T-helper 1 cell treated with Interleukin-12 subunit alpha and Interleukin-12 subunit beta and Interleukin-4 antibody, amounts not matched to agents 30 μg/mL and 1 μg/mL, for 36 hours (primary cell): ENCODE results near the gene OXNAD1.

Experiments
- H3K27ac Mint-ChIP-seq: one replicate; pipeline ENCODE4 v1.8.0; 2021; ENCODE audit warnings: mild to moderate bottlenecking, mixed read lengths
- H3K27me3 Mint-ChIP-seq: one replicate; pipeline ENCODE4 v1.8.0; 2021; ENCODE audit warnings: low read depth, mixed read lengths
- H3K36me3 Mint-ChIP-seq: one replicate; pipeline ENCODE4 v1.8.0; 2021; ENCODE audit warnings: low read depth, mixed read lengths
- H3K4me1 Mint-ChIP-seq: one replicate; pipeline ENCODE4 v1.8.0; 2021; ENCODE audit warnings: low read depth, mixed read lengths
- H3K4me3 Mint-ChIP-seq: one replicate; pipeline ENCODE4 v1.8.0; 2021; ENCODE audit warnings: mild to moderate bottlenecking, moderate library complexity, mixed read lengths
- H3K9me3 Mint-ChIP-seq: one replicate; pipeline ENCODE4 v1.8.0; 2021; ENCODE audit warnings: mixed read lengths

OXNAD1 gene, protein sequence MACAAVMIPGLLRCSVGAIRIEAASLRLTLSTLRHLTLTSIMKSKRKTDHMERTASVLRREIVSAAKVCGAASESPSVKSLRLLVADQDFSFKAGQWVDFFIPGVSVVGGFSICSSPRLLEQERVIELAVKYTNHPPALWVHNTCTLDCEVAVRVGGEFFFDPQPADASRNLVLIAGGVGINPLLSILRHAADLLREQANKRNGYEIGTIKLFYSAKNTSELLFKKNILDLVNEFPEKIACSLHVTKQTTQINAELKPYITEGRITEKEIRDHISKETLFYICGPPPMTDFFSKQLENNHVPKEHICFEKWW

DNA sequence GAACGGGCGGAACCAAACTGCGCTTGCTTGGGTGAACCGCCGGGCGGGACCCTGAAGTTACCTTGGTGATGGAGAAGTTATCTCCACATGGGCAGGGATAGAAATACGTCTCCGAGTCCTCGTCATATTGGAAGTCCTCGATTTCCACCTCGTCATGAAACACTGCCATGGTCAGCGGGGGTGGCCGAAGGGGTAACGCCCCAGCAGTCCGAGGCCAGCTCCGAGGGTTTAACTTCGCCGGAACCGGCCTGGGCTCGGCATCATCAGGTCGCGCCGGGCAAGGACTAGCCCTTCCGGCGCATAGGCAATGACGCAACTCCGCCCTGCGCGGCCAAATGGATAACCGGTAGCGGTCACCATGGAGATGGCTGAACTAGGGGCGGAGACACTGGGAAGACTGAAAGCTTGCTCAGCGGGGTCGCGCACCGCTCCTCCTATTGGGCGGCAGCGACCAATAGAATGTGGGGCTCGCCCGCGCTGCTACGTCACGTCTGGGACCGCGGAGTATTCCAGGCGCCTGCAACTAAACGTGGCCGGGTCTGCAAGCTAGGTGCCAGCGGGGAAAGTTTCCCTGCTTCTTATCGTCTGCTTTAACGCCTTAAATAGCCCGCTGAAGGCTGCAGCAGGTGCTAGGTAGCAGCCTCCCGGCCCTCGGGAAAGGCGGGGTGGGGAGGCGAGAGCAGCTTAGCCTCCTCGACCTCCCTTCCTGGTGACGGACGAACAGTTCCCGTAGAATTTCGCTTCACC, at the start of gene OXNAD1, which contains the start of gene DPH3:
Gene OXNAD1, plus strand, starts transcription at position 505 of the 747 bp plus-strand sequence. CDS start 5,741 bp downstream, outside the sequence.
Gene DPH3, minus strand, starts transcription at position 236 of the 747 bp plus-strand sequence. Its CDS starts 67 bp downstream, at position 169.
- Mint-ChIP-seq H3K4me1 (peaks cover 30% of the 10 kb centered on the region), H3K4me3 (peak within 1 kb of the TSS; percentile 99), H3K36me3 (peaks cover 5% of the 10 kb centered on the region), H3K27me3 (no peaks in the 10 kb centered on the region), H3K9me3 (no peaks in the 10 kb centered on the region), H3K27ac (peak within 1 kb of the TSS; percentile 100)

DNA sequence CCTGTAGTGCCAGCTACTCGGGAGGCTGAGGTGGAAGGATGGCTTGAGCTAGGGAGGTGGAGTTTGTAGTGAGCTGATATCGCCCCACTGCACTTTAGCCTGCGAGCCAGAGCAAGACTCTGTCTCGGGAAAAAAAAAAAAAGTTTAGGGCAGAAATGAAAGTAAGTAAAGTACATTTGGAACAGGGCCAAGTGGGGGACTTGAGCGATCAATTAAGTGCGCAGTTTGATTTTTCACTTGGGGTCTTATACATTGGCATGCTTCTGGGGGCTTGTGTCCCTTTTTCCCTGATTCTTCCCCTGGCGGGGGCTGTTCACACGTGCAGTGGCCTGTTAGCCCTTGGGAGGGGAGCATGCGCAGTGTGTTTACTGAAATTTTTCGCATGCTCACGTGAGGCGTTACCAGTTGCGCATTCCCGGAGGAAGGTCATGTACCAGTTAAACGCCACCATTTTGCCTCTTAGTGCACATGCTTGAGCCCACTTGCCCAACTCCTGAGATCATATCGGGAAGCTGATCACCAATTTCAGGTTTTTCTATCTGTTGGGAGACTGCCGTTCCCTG, 48.6 kb upstream of the OXNAD1 start:
- peaks cover 3% of the 10 kb centered on the region for H3K4me1 Mint-ChIP-seq
- peaks cover 3% of the 10 kb centered on the region for H3K9me3 Mint-ChIP-seq
- no peak overlapping the region for H3K27ac Mint-ChIP-seq

DNA sequence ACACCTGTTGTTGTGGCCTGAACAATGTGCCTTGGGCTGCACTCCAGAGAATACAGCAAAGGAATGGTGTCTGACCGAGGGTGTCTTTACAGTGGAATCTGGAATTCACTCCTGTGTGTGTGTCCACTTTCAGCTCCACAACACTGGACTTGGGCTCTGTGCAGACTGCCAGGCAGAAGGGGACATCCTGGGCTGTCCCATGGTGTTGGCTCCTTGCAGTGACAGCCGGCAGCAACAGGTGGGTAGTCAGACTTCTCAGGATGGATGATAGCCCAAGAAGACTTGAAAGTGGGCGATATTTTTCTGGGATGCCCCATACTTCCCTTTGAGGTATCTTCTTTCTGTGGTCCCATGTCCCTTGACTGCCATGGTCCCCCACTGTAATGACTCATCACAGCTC, 45.2 kb upstream of the OXNAD1 start:
- Mint-ChIP-seq H3K27ac (no peak overlapping the region), H3K27me3 (peaks cover 4% of the 10 kb centered on the region), H3K4me1 (peaks cover 2% of the 10 kb centered on the region), H3K4me3 (no peak overlapping the region), H3K36me3 (peaks cover 2% of the 10 kb centered on the region), H3K9me3 (peaks cover 3% of the 10 kb centered on the region)

More for the DNA sequence above, 48.6 kb upstream of the OXNAD1 start:
- Mint-ChIP-seq H3K36me3 (peaks cover 2% of the 10 kb centered on the region), H3K27me3 (no peaks in the 10 kb centered on the region), H3K4me3 (no peak overlapping the region)

DNA sequence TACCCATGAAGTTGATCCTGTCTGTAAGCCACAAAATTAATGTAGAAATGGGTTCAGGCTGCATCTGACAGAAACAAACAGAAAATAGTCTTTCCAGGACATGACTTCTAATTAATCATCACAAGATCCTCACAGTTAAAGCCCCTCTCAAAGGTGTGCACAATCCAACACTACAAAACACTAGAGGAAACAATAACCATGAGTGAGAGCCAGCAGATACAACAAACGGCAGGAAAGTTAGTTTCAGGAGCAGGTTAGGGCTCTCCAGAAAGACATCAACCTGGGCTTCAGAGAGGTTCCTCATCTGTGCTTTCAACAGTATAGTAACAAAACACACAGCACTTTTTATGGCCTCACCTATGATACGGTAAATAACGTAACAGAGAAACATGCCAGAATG, 43.0 kb upstream of the OXNAD1 start:
- peaks cover 2% of the 10 kb centered on the region for H3K36me3 Mint-ChIP-seq
- H3K4me3 Mint-ChIP-seq = no peak overlapping the region
- peaks cover 2% of the 10 kb centered on the region for H3K4me1 Mint-ChIP-seq
- H3K9me3 Mint-ChIP-seq = peaks cover 3% of the 10 kb centered on the region
- H3K27me3 Mint-ChIP-seq = peaks cover 4% of the 10 kb centered on the region
- no peak overlapping the region for H3K27ac Mint-ChIP-seq

DNA sequence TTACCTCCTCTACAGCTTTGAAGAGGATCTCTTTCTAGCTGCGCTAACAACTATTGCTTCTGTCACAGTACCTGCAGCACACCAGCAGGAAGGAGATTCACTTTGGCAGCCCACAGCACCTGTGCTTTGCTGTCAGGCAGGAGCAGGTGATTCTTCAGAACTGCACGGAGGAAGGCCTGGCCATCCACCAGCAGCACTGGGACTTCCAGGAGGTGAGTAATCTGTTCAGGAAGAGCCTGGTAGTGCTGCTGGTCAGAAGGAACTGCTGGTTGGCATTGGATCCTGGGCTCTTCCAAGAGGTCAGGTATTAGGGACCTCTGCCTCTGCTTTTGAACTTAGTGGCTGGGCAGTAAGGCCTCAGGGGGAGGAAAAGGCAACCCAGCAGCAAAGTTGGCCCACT, 42.5 kb upstream of the OXNAD1 start:
- Mint-ChIP-seq H3K36me3 (peaks cover 2% of the 10 kb centered on the region), H3K27ac (no peak overlapping the region), H3K4me3 (no peak overlapping the region), H3K9me3 (peaks cover 3% of the 10 kb centered on the region), H3K4me1 (peaks cover 2% of the 10 kb centered on the region), H3K27me3 (peaks cover 4% of the 10 kb centered on the region)

DNA sequence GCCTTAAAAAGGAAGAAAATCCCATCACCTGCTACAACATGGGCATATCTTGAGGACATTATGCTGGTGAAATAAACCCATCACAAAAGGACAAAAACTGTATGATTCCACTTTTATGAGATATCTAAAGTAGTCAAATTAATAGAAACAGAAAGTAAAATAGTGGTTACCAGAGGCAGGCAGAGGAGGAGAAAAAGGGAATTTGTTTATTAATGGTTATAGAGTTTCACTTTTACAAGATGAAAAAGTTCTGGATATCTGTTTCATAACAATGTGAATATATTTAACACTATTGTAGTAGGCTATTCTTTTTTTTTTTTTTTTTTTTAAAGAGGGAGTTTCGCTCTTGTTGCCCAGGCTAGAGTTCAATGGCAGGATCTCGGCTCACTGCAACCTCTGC, 40.7 kb upstream of the OXNAD1 start:
- Mint-ChIP-seq H3K36me3 (peaks cover 2% of the 10 kb centered on the region), H3K27ac (no peak overlapping the region), H3K27me3 (peaks cover 8% of the 10 kb centered on the region), H3K4me1 (peaks cover 2% of the 10 kb centered on the region), H3K4me3 (no peak overlapping the region), H3K9me3 (peaks cover 3% of the 10 kb centered on the region)

DNA sequence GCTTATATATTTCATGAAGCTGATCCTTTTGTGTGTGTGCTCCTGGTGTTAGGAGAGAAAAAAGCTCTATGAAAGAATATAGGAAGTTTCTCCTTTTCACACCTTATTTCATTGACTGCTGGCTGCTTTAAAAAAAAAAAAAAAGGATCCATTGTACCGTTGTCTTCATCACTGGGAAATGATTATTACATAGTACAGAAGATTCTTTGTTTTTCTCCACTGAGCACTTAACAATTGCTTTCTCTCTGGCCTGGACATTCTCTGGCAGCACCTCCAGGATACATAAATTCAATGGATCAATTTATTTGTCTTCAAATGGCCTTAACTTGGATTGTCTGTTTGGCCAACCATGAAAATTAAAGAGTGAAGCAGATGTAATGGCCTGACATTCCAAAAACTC, 37.4 kb upstream of the OXNAD1 start:
- peaks cover 4% of the 10 kb centered on the region for H3K27me3 Mint-ChIP-seq
- H3K9me3 Mint-ChIP-seq = no peaks in the 10 kb centered on the region
- peaks cover 2% of the 10 kb centered on the region for H3K4me1 Mint-ChIP-seq
- no peak overlapping the region for H3K4me3 Mint-ChIP-seq
- H3K27ac Mint-ChIP-seq = no peak overlapping the region
- no peaks in the 10 kb centered on the region for H3K36me3 Mint-ChIP-seq

DNA sequence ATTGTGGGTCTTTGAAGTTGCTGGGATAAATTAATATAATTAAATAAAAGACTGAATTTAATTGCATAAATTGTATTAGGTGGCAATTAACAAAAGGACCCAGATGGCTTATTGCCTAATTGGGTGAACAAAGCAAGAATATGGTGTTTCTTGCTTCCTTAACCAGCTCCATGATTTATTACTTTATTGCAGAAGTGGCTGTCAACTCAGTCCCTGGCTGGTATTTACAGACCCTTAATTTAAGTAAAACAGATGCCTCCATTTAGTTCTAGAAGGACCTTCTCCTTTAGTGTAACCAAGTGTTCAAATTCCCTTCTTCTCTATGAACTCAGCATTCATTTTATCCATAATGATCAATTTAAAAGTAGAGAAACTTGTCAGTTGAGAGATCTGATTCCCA, 35.3 kb upstream of the OXNAD1 start:
- Mint-ChIP-seq H3K27me3 (peaks cover 4% of the 10 kb centered on the region), H3K9me3 (no peaks in the 10 kb centered on the region), H3K4me3 (no peak overlapping the region), H3K36me3 (no peaks in the 10 kb centered on the region), H3K27ac (no peak overlapping the region), H3K4me1 (no peaks in the 10 kb centered on the region)

DNA sequence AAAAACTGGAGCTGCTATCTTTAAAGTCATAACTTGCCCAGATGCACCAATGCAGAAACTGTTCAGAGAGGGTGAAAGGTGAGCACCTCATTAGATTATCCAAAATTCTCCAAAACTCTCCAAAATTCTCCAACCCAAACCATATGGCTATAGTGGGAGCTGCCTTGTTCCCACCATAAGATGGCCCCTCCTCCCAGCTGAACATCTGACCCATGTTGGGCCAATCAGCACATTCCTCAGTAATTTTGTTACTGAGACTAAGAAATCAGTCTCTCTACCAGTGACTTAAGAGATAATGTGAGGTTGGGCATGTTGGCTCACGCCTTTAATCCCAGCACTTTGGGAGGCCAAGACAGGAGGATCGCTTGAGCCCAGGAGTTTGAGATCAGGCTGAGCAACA, 33.0 kb upstream of the OXNAD1 start:
- H3K4me3 Mint-ChIP-seq = no peak overlapping the region
- no peaks in the 10 kb centered on the region for H3K4me1 Mint-ChIP-seq
- peaks cover 4% of the 10 kb centered on the region for H3K27me3 Mint-ChIP-seq
- H3K9me3 Mint-ChIP-seq = no peaks in the 10 kb centered on the region
- no peak overlapping the region for H3K27ac Mint-ChIP-seq
- no peaks in the 10 kb centered on the region for H3K36me3 Mint-ChIP-seq

DNA sequence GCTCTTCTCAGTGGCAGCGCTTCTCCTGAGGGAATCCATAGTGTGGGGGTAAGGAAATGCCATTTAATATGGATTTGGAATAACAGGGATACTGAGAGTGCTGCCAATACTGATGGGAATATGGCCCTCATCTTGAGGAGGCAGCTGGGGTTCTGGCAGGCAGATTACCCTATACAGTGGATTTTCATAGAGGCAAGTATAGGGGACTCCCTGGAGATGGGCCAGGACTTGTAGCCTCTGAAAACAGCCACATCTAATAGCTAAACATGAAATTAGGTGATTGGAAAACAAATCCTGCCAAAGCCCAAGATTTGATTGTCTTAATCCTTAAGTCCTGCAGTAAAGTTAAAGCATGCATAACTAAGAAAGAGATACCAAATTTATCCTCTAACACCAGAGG, 31.2 kb upstream of the OXNAD1 start:
- Mint-ChIP-seq H3K36me3 (no peaks in the 10 kb centered on the region), H3K27me3 (peaks cover 4% of the 10 kb centered on the region), H3K27ac (no peak overlapping the region), H3K4me1 (no peaks in the 10 kb centered on the region), H3K4me3 (no peak overlapping the region), H3K9me3 (no peaks in the 10 kb centered on the region)

DNA sequence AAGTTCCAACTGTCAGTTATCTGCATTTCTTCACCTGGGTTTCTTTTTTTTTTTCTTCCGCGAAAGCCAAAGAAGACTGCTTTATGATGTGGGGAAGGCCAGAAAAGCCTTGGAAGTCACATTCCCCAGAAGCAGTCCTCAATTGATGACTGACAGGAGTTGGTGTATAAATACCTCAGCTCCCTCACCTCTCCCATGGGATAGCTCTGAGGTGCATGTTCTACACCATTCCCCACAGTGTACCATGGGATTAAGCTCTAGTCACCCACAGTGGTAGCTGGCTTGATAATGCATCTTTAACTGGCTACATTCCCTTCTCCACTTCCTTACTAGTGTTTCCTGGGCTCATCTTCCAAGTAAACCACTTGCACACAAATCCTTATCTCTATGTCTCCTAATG, 30.7 kb upstream of the OXNAD1 start:
- Mint-ChIP-seq H3K27me3 (peaks cover under 1% of the 10 kb centered on the region), H3K9me3 (no peaks in the 10 kb centered on the region), H3K4me1 (no peaks in the 10 kb centered on the region), H3K4me3 (no peak overlapping the region), H3K36me3 (no peaks in the 10 kb centered on the region), H3K27ac (no peak overlapping the region)

DNA sequence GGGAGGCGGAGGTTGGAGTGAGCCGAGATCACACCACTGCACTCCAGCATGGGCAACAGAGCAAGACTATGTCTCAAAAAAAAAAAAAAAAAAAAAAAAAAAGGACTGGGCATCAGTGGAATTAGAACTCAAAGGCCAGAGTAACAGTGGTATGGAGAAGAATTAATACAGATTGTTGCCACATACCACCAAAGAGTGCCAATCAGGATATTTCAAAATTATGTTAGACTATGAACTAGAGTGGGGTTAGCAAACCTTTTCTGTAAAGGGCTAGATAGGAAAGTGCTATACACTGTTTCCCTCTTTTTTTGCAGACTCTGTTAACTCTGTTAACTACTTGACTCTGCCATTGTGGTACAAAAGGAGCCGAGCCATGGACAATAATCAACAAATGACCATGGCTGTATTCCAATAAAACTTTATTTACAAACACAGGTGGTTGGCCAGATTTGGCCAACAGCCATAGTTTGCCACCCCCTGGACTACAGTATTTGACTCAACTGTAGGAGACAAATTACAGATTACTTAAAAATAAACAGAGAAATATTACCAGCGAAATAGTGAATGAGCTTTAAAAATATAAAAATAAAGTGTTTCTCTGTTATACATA, 28.9 kb upstream of the OXNAD1 start:
- Mint-ChIP-seq H3K27ac (no peak overlapping the region), H3K9me3 (no peaks in the 10 kb centered on the region), H3K27me3 (no peaks in the 10 kb centered on the region)

DNA sequence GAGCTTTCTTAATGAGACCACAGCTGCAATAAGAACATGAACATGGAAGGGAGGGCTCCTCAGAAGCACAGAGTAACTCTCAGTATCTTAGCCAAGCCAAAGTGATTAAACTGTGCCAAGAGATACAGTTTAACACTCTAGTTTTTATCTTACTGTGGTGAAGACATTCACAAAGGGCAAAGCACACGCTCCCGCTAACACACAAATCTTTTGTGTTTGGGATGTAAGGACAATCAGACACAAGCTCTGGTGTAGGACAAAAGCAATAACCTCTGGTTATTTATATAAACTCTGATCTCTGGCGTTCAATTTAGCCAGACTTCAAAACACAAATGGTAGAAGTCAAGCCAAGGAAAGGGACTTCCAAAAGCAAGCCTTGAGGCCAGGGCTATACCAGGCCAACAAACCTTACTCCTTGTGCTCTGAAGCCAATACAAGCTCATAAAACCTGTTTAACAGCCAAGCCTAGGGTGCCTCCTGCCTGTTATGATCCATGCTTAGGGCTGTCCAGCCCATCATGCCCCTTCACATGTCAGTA, 28.1 kb upstream of the OXNAD1 start:
- Mint-ChIP-seq H3K27ac (no peak overlapping the region), H3K9me3 (no peaks in the 10 kb centered on the region), H3K4me1 (peaks cover 6% of the 10 kb centered on the region), H3K36me3 (no peaks in the 10 kb centered on the region), H3K4me3 (no peak overlapping the region), H3K27me3 (no peaks in the 10 kb centered on the region)

More for the DNA sequence above, 28.9 kb upstream of the OXNAD1 start:
- H3K4me1 Mint-ChIP-seq = peaks cover 6% of the 10 kb centered on the region
- no peaks in the 10 kb centered on the region for H3K36me3 Mint-ChIP-seq
- H3K4me3 Mint-ChIP-seq = no peak overlapping the region

DNA sequence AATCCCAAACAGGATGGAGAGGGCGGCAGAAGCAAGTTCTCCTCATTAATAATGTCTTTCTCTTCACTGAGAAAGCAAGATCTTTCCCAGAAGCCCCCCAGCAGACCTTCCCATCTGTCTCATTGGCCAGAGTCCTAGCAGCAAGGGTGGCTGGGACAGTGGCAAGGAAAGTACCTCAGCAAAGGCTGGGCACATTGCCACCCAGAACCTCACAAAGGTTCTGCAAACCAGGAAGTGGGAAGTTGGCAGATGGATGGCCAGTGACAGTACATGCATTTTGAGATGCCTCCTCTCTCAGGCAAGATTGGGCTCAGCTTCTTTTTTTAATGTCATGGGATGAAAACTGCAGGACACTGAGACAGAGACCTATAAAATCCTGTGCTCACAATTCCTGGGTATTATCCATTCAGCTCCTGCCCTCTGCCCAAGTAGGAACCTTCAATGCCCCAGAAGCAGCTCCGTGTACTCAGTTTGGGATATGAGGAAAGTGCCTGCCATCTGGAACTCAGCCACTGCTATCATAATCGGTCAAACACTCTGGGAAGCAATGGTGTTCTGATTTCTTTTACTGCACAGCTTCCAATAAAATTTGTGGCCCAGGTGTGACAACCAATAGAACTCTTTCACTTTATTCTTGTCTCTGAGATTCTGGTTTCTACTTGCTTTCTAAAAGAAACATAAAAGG, 25.8 kb upstream of the OXNAD1 start:
- no peaks in the 10 kb centered on the region for H3K9me3 Mint-ChIP-seq
- no peaks in the 10 kb centered on the region for H3K36me3 Mint-ChIP-seq
- no peak overlapping the region for H3K4me3 Mint-ChIP-seq
- no peaks in the 10 kb centered on the region for H3K27me3 Mint-ChIP-seq
- peaks cover 14% of the 10 kb centered on the region for H3K4me1 Mint-ChIP-seq
- H3K27ac Mint-ChIP-seq = no peak overlapping the region
